SK-N-SH (cell line): ENCODE measurements around the gene KRTAP2-3. TPM values are rescaled to one million over a fixed set of nuclear protein-coding genes. Genes with fewer than 3 reads are reported as not detected.
"Not testable (repeated sequence)": the region's sequence is repeated elsewhere in the genome, so short reads cannot be mapped to it uniquely, and the experiment has no call there.

Experiments
- CTCF ChIA-PET: fragments of 300-600, 350-600 bp; formaldehyde crosslinking; extraction: SDS; loops from one replicate; lab custom pipeline; 2021; lab: Yijun Ruan, JAX
- POLR2A ChIA-PET: fragments of 350-600 bp; sonication (Branson Sonifier 250); formaldehyde crosslinking; extraction: SDS; loops from one replicate; lab custom pipeline; 2020; ENCODE audit warnings: antibody characterized with exemption, inconsistent platforms; lab: Yijun Ruan, JAX
- DNase-seq: peaks from one replicate; pipeline ENCODE4 v3.0.0; 2012
- H2AFZ ChIP-seq: fragments of 200-600 bp; sonication (generic); 2 replicates; pipeline ENCODE4 v1.8.1; 2016; ENCODE audit warnings: antibody characterized with exemption, mild to moderate bottlenecking, low read depth
- H3F3A ChIP-seq: fragments of 200-600 bp; sonication (generic); replicated peaks from 2 replicates; pipeline ENCODE3; 2016; ENCODE audit warnings: antibody characterized with exemption, mild to moderate bottlenecking; ENCODE audit not compliant: insufficient read depth
- H3K27ac ChIP-seq, 2 experiments: fragments of 200-500 bp in 1 of 2; fragments of 200-600 bp in 1 of 2; sonication (Bioruptor generic) in 1 of 2; sonication (generic), shearing (Covaris generic) in 1 of 2; 2 replicates each; pipeline versions ENCODE4 v1.5.1 to v1.6.1; 2014 to 2016; ENCODE audit warnings: low read depth in 2 of 2, inconsistent platforms in 1 of 2, low read length in 1 of 2, mild to moderate bottlenecking in 1 of 2, mixed read lengths in 1 of 2
- H3K27me3 ChIP-seq: fragments of 200-600 bp; sonication (generic), shearing (Covaris generic); 2 replicates; pipeline ENCODE4 v1.6.1; 2016; ENCODE audit warnings: mixed run types; ENCODE audit not compliant: insufficient read depth
- H3K36me3 ChIP-seq, 2 experiments: fragments of 200-500 bp in 1 of 2; fragments of 200-600 bp in 1 of 2; sonication (Bioruptor generic) in 1 of 2; sonication (generic) in 1 of 2; replicated peaks in 1 of 2; 2 replicates each; pipeline versions ENCODE3 to v1.5.1; 2014 to 2016; ENCODE audit warnings: low read length in 1 of 2, mild to moderate bottlenecking in 1 of 2; ENCODE audit not compliant: insufficient read depth in 2 of 2, control insufficient read depth in 1 of 2
- H3K4me1 ChIP-seq, 2 experiments: fragments of 200-500 bp in 1 of 2; fragments of 200-600 bp in 1 of 2; sonication (Bioruptor generic) in 1 of 2; sonication (generic), shearing (Covaris generic) in 1 of 2; 2 replicates each; pipeline versions ENCODE4 v1.5.1 to v1.6.1; 2014 to 2016; ENCODE audit warnings: low read depth in 1 of 2, low read length in 1 of 2, mixed run types in 1 of 2; ENCODE audit not compliant: insufficient read depth in 2 of 2, control insufficient read depth in 1 of 2
- H3K4me2 ChIP-seq: fragments of 200-600 bp; sonication (generic), shearing (Covaris generic); 2 replicates; pipeline ENCODE4 v1.6.1; 2017; ENCODE audit warnings: mixed run types
- H3K4me3 ChIP-seq, 2 experiments: fragments of 200-500 bp in 1 of 2; fragments of 200-600 bp in 1 of 2; sonication (Bioruptor generic) in 1 of 2; sonication (generic), shearing (Covaris generic) in 1 of 2; 2 replicates each; pipeline versions ENCODE4 v1.5.1 to v1.8.1; 2014 to 2016; ENCODE audit warnings: low read depth in 2 of 2, inconsistent platforms in 1 of 2, low read length in 1 of 2, mild to moderate bottlenecking in 1 of 2, mixed read lengths in 1 of 2, moderate library complexity in 1 of 2
- H3K79me2 ChIP-seq: fragments of 200-600 bp; sonication (generic); 2 replicates; pipeline ENCODE4 v1.8.1; 2017; ENCODE audit warnings: mild to moderate bottlenecking; ENCODE audit not compliant: insufficient read depth
- H3K9ac ChIP-seq: fragments of 200-600 bp; sonication (generic); 2 replicates; pipeline ENCODE4 v1.6.1; 2017; ENCODE audit warnings: mixed run types
- H3K9me2 ChIP-seq: fragments of 200-600 bp; sonication (generic); 2 replicates; pipeline ENCODE4 v1.6.1; 2017; ENCODE audit warnings: mixed run types
- H3K9me3 ChIP-seq: fragments of 200-600 bp; sonication (generic); 2 replicates; pipeline ENCODE4 v1.6.1; 2017; ENCODE audit warnings: mixed run types, mild to moderate bottlenecking, moderate library complexity
- H4K20me1 ChIP-seq: fragments of 200-600 bp; sonication (generic); 2 replicates; pipeline ENCODE4 v1.6.1; 2017; ENCODE audit warnings: mild to moderate bottlenecking, mixed run types; ENCODE audit not compliant: insufficient read depth
- FOSL2 ChIP-seq: IDR thresholded peaks from 2 replicates; pipeline ENCODE4 v1.4.0; 2012; ENCODE audit warnings: low read depth, mild to moderate bottlenecking, moderate library complexity, borderline replicate concordance
- JUND ChIP-seq: IDR thresholded peaks from 2 replicates; pipeline ENCODE4 v1.4.0; 2012
- MEF2A ChIP-seq: IDR thresholded peaks from 2 replicates; pipeline ENCODE4 v1.4.0; 2012; ENCODE audit warnings: low read depth, borderline replicate concordance
- NFIC ChIP-seq: IDR thresholded peaks from 2 replicates; pipeline ENCODE4 v1.4.0; 2012; ENCODE audit warnings: borderline replicate concordance
- POLR2AphosphoS5 ChIP-seq: IDR thresholded peaks from 2 replicates; pipeline ENCODE4 v1.6.1; 2012; ENCODE audit warnings: low read depth, low read length
- RCOR1 ChIP-seq: fragments of 150-350 bp; IDR thresholded peaks from 2 replicates; pipeline ENCODE4 v1.6.1; 2017; ENCODE audit warnings: antibody characterized with exemption, low read length
- REST ChIP-seq: IDR thresholded peaks from 2 replicates; pipeline ENCODE4 v1.6.1; 2012; ENCODE audit warnings: mild to moderate bottlenecking, low read depth, low read length, moderate library complexity
- RFX5 ChIP-seq: IDR thresholded peaks from 2 replicates; pipeline ENCODE4 v1.6.1; 2012; ENCODE audit warnings: mild to moderate bottlenecking, improper control_type of control experiment, low read length
- SMC3 ChIP-seq: IDR thresholded peaks from 2 replicates; pipeline ENCODE4 v1.6.1; 2012; ENCODE audit warnings: low read depth, low read length, improper control_type of control experiment
- TCF12 ChIP-seq: IDR thresholded peaks from 2 replicates; pipeline ENCODE4 v1.4.0; 2012
- WGBS: methylation state at CpG from one replicate; pipeline ENCODE4 v1.1.6; 2017; ENCODE audit warnings: low lambda C conversion rate; 5-methylcytosine and 5-hydroxymethylcytosine counted together
- polyA plus RNA-seq, 3 experiments: library from polyadenylated mRNA; depleted of rRNA; stranded (reverse); fragments of >200 nt; gene quantifications; 2 replicates each; pipeline ENCODE4 v1.2.3, GENCODE V29; 2012
- TF ChIP-seq, protein P1 (sequence below): fragments of 150-350 bp; IDR thresholded peaks from 2 replicates; pipeline ENCODE4 v1.6.1; 2017; ENCODE audit warnings: antibody characterized with exemption, low read length, low read depth, borderline replicate concordance
- TF ChIP-seq, protein P2 (sequence below): IDR thresholded peaks from 2 replicates; pipeline ENCODE4 v1.4.0; 2012; ENCODE audit warnings: low read depth, borderline replicate concordance
- TF ChIP-seq, protein P3 (sequence below): IDR thresholded peaks from 2 replicates; pipeline ENCODE4; 2012

Gene KRTAP2-3
- polyA plus RNA-seq, 1 of the 3 experiments (the other 2 are of a cell fraction): 0.39 TPM

- Histone ChIP-seq H4K20me1 (no peaks in the 10 kb centered on the region), H3K27me3 (no peaks in the 10 kb centered on the region), H3K4me1 (peaks cover 0 to 5% of the 10 kb centered on the region in 2 experiments; a peak in 1 of 4 replicates), H3K27ac (no peak within 1 kb of the TSS), H3K9me2 (no peaks in the 10 kb centered on the region), H3K79me2 (no peaks in the 10 kb centered on the region), H3F3A (peaks cover 6% of the 10 kb centered on the region), H3K4me3 (no peak within 1 kb of the TSS)
- POLR2A ChIA-PET: no interaction called here
- WGBS: 9% methylated on average over 4 of the region's 4 CpGs
- no peak for TF ChIP-seq POLR2AphosphoS5
- TF ChIP-seq, protein P1, sequence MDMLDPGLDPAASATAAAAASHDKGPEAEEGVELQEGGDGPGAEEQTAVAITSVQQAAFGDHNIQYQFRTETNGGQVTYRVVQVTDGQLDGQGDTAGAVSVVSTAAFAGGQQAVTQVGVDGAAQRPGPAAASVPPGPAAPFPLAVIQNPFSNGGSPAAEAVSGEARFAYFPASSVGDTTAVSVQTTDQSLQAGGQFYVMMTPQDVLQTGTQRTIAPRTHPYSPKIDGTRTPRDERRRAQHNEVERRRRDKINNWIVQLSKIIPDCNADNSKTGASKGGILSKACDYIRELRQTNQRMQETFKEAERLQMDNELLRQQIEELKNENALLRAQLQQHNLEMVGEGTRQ: no peak
- TF ChIP-seq, protein P2, sequence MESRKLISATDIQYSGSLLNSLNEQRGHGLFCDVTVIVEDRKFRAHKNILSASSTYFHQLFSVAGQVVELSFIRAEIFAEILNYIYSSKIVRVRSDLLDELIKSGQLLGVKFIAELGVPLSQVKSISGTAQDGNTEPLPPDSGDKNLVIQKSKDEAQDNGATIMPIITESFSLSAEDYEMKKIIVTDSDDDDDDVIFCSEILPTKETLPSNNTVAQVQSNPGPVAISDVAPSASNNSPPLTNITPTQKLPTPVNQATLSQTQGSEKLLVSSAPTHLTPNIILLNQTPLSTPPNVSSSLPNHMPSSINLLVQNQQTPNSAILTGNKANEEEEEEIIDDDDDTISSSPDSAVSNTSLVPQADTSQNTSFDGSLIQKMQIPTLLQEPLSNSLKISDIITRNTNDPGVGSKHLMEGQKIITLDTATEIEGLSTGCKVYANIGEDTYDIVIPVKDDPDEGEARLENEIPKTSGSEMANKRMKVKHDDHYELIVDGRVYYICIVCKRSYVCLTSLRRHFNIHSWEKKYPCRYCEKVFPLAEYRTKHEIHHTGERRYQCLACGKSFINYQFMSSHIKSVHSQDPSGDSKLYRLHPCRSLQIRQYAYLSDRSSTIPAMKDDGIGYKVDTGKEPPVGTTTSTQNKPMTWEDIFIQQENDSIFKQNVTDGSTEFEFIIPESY: no peak
- TF ChIP-seq, all 33 proteins: peak for 0
- H3K9ac ChIP-seq: no peak within 1 kb of the TSS
- H2AFZ ChIP-seq: no peak within 1 kb of the TSS
- 0 out of 2 replicates have a peak within 1 kb of the TSS, but pooled peaks have one; percentile 15 for H3K4me2 ChIP-seq
- CTCF ChIA-PET: no interaction called here
- no peak for DNase-seq
- no peaks in the 10 kb centered on the region for H3K9me3 ChIP-seq
- H3K36me3 ChIP-seq: no peaks in the 10 kb centered on the region
Observed at GRCh38 chr17:41098042-41098441, 38.1 kb upstream of the KRTAP2-3 start, which contains the start of gene KRTAP4-8. Gene KRTAP4-8 (minus strand): TSS chr17:41098142. CDS start chr17:41098084, 58 bp downstream.

GRCh38 chr17:41096055-41096454, 36.1 kb upstream of the KRTAP2-3 start:
- Histone ChIP-seq H3K4me2 (no peak overlapping the region), H2AFZ (no peak overlapping the region), H3K4me1 (peaks cover 0 to 5% of the 10 kb centered on the region in 2 experiments; a peak in 1 of 4 replicates), H3F3A (peaks cover 6% of the 10 kb centered on the region), H3K9me2 (no peaks in the 10 kb centered on the region), H3K36me3 (no peaks in the 10 kb centered on the region), H3K27ac (no peak overlapping the region), H3K79me2 (no peaks in the 10 kb centered on the region), H3K27me3 (no peaks in the 10 kb centered on the region), H3K9ac (no peak overlapping the region), H3K4me3 (no peak overlapping the region), H4K20me1 (no peaks in the 10 kb centered on the region), H3K9me3 (no peaks in the 10 kb centered on the region)
- DNase-seq: no peak
- CTCF ChIA-PET: no interaction called here
- WGBS: 51% methylated on average over 7 of the region's 7 CpGs
- POLR2A ChIA-PET: no interaction called here
- TF ChIP-seq JUND (no peak), REST (no peak), POLR2AphosphoS5 (no peak), SMC3 (no peak), RFX5 (no peak), TCF12 (no peak), MEF2A (no peak), RCOR1 (no peak), FOSL2 (no peak), NFIC (no peak)
- TF ChIP-seq, protein P3, sequence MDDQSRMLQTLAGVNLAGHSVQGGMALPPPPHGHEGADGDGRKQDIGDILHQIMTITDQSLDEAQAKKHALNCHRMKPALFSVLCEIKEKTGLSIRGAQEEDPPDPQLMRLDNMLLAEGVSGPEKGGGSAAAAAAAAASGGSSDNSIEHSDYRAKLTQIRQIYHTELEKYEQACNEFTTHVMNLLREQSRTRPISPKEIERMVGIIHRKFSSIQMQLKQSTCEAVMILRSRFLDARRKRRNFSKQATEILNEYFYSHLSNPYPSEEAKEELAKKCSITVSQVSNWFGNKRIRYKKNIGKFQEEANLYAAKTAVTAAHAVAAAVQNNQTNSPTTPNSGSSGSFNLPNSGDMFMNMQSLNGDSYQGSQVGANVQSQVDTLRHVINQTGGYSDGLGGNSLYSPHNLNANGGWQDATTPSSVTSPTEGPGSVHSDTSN: no peak
- TF ChIP-seq, protein P1: no peak

DNA sequence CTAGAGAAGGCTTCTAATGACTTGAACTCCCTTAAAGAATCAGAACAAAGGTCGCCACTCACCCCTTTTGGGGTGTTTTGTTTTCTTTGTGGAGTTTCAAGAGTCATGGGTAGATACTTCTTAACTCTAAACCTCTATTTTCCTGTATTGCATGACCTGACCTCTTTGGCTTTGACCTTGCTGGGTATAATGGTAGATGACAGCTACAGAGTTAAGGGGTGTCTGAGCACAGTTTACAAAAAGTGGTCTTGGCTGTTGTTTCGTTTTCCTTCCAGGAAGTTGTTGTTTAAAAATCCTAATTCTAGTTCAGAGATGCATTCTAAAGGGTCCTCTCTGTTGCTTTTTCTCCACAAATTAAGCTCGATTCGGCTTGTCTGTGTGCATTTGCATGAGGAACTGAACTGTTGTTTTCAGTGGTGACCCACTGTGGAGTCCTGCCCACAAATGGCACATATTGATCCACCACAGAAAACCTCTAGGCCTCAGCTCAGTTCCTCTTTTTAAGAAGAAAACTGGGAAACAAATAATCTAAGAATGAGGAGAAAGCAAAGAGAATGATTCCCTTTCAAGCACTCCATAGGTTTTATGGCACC, 28.9 kb upstream of the KRTAP2-3 start:
- POLR2A ChIA-PET, H3K36me3 ChIP-seq, H3K27ac ChIP-seq, H3K9me2 ChIP-seq, H2AFZ ChIP-seq, H3K9me3 ChIP-seq, H3K79me2 ChIP-seq, CTCF ChIA-PET, H3F3A ChIP-seq, H4K20me1 ChIP-seq, H3K4me1 ChIP-seq, DNase-seq, H3K4me3 ChIP-seq, H3K27me3 ChIP-seq, H3K9ac ChIP-seq, H3K4me2 ChIP-seq: not testable (repeated sequence)
- WGBS: 9% methylated on average over 4 of the region's 4 CpGs
